ENCODE measurements around the gene IER5.

The IER5 gene

DNA sequence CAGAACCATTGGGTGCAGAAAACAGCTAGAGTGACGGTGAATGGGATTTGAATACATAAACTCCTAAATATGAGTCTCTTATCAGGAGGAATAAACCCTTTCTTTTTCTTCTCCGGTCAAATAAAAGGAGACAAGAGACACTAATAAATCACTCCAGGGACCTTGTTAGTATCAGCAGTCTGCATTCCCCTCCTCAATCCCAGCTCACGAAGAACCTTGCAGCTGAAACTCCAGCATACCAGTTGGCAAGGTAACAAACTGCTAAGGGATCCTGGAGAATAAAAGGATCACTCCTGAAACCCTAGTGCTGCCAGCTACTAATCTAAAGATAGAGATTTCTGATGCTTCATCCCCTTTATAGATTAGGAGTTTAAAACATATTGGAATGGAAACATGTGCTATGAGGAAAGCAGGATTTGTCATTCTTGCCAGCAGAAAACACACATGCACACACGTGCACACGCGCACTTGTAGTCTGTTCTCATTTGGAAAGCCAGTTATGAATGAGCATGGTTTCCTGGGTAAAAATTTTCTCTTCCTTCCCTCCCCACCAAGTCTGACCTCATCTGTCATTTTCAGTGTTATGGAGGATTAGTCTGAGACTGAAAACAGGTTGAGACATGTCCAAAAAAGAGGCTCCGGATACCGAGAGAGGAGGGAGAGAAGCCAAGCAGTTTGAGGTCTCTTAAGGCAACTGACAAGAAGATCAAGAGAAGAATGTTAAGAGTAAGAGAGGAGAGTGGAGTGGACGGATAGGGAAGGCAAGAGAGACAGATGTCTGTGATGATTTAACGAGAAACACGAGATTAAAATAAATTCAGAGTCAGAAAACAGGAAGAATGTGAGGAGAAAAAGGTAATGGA is 10.9 kb downstream of the IER5 start:
- DNase-seq (ENCODE audit: low spot score): no peak

DNA sequence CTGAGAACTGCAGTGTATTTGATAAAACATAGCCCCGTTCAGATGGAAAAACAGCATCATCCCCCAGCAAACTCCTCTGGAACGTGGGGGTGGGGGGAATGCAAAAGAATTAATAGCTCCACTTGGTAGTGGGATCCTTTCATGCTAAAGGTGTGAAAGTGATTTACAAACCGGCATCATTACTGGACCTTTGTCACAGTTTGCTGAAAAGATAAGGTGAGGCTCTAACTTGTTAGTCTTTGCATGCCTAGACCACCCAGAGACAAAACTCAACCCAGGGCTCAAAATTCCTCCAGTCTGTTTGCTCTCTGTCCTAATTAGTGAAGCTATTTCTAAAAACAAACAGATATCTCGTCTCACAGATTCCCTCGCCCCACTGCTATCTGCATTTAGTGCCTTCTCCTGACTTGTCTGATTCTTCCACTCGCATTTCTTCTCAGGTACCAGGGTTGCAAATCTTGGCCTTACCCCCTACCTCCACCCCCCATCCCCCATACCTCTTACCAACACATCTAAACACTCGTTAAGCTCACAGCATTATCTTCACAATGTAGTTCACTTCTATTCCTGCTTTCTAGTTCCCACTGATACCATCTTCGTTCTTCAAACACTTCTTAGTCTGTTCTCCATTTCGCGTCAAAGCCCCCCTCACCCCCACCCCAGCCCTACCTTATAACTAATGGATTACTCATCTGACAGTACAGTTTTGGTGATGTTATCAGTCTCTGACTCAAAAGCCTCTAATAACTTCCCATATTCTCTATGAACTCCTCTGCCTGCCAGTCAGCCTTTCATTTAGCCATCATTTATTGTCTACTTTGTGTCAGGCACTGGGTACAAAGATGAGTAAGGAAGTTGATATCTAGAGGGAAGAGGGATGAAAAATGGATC is 11.8 kb downstream of the IER5 start:
- DNase-seq (ENCODE audit: low spot score): no peak

DNA sequence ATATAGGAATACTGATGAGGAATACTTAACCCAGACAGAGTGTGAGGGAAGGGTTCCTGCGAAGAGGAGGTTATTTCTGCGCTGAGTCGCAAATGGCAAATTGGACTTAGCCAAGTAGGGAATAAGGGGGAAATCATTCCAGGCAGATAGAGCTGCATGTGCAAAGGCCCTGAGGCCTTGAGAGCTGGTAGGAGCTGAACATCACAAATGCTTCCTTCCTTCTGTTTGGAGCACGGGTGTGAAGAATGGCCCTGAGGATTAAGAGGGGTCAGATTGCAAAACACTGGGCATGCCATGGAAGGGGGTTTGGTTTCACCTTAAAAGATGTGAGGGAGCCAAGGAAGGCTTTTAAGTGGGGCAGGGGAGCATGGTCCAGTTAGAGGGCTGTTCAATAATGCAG is 12.4 kb downstream of the IER5 start:
- no peak for DNase-seq (ENCODE audit: low spot score)

DNA sequence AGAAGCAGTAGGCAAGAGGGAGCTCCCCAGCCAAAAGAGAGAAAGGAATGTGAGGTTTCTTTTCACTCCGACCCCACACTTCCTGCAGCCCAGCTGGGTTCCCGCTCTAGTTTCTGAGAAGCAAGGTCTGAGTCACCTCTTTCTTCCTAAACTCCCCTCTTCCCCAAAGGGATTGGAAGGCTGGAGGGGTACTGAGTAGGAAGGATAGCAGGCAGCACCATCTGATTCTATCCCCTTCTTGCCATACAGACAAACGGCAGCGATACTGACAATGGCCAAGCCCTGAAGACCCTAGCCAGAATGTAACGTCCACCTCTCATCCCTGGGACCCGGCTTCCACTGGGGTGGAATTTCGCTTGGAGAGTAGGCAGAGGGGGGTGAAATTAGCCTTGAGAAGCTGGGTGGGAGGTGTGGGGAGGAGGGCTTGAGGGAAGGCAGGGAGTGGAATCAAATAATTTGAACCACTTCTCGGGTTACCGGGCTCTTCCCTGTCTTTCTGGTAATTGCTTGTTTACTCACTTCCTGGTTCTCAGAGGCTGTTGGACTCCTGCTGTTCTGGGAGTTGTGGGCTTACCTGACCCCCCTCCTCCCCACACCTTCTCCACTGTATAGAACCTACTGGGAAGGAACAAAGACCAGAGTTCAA is 13.2 kb downstream of the IER5 start:
- no peak for DNase-seq (ENCODE audit: low spot score)

DNA sequence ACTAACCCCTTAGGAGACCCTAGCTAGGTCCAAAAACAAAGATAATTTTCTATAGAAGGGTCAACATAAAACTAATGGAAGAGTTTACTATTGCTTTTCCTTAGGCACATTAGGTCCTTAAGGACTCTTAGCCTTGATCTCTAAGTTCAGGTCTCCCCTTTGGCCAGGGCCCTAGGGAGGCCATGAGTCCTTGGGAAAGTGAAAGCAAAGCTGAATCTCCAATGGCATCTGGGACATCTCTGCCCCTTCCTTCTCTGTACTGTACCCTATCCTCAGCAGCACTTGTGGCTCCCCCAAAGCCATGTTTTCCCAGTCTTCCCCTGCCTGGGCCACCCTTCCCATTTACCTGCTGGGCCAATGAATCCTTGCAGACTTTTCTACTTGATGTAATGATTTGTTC is 14.3 kb downstream of the IER5 start:
- no peak for DNase-seq (ENCODE audit: low spot score)

DNA sequence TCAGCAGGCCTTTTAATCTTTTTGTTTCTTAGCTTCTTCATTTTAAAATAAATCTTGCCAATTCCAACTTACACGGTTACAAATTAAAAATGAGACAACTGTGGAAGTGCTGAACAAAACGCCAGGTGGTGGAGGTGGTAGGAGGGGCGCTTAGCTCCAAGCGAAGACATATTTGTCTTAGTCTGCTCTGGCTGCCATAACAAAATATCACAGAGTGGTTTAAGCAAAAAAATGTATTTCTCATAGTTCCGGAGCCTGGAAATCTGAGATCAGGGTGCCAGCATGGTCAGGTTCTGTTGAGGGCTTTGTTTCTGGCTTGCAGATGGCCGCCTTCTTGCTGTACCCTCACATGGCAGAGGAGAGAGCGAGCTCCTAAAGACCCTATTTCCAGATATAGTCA is 14.9 kb downstream of the IER5 start:
- no peak for DNase-seq (ENCODE audit: low spot score)

DNA sequence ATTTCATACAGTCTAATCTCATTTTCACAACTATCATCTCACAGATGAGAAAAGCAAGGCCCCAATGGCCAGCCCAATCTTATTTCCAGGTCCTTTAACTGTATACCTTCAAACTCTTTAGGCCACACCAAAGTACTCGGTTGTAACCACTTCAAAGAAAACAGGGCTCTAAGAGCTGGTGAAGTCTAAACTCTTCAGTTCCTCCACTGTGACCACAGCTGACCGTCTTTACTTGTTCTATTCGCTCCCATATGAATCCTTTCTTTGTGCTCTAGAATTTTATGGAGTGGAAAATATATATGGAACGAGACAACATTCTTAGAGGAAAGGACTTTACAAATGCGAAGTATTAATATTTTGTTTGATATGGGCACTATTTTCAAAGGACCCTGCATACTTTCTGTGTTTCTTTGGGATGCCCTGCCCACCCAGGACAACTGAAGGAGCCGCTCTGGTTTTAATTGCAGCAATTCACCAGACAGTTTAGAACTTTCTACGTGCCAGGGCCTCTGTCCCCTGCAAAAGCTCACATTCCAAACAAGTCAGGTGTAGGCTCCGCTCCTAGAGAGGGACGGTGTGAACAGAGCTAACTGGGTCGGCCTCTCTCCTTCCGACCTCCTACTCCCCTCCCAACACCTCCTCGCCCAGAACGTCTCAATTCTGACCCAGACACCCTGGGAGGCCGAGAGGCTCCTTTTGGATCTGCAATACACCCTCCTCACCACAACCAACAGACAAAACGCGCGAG is 15.7 kb downstream of the IER5 start:
- no peak for DNase-seq (ENCODE audit: low spot score)

DNA sequence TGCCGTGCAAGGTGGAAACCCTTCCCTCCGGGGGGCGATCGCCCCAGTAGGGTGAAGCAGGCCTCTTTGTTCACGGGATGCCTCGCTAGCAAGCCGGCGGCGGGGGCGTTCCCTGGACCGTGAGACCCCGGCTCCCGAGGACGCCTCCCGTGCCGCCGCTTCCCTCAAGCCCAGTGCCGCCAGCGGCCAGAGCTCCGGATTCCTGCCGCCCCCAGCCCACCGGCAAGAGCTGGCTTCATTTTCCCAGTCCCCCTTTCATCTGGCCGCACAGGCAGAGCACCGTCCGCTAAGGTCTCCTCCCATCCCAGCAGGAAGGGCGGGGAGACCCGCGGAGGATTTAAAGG is 16.3 kb downstream of the IER5 start:
- DNase-seq (ENCODE audit: low spot score): no peak

DNA sequence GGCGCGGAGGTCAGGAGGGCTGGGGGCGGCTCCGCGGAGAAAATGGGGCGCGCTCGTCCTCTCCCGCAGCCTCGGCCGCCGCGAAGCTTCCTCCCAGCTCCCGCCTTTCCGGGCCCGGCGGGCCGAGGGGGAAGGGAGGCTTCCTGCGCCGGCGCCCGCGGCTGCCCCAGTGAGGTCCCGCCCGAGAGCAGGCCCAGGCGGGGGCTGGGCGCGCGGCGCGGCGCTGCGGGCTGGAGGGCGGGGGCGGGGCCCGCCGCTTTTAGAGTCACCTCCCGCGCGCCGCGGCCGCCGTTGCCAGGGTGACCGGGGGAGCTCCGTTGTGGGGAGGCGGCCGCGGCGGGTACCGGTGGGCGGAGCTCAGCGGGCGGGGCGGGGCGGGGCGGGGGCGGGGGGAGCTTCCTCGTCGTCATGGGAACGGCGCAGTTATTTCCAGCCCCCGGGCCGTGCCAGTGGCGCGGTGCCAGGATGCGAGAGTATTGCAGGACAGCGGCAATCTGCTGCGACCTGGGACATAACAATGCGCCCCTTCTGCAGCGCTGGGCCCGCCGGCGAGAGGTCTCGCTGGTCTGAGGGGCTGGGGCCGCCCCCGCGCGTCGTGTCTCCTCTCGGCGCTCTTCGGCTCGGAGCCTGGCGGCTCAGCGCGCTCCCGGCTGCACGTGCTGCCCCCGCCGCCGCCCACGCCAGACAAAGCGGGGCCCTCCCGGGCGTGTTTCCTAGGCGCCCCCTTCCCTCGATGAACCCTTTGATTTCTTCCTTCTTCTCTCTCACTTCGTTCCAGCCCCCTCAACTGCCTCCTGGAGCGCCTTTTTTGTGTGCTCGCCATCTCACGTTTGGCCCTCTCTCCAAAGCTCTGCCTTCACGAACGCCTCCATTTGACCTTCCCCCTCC is 16.9 kb downstream of the IER5 start:
- peak; percentile 83 for DNase-seq (ENCODE audit: low spot score)

DNA sequence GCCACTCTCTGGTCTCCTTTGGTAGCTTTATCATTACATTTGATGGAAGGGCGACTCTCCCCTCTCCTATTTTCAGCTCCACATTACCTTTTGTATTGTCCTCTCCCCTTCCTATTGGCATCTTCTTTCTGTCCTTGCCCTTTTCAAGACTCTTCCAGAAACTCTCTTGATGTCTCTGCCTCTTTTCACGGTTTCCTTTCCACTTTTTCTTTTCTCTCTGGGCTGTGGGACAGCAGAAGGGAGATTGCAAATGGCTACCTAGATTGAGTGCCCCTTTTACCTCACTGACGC is 17.5 kb downstream of the IER5 start:
- no peak for DNase-seq (ENCODE audit: low spot score)

DNA sequence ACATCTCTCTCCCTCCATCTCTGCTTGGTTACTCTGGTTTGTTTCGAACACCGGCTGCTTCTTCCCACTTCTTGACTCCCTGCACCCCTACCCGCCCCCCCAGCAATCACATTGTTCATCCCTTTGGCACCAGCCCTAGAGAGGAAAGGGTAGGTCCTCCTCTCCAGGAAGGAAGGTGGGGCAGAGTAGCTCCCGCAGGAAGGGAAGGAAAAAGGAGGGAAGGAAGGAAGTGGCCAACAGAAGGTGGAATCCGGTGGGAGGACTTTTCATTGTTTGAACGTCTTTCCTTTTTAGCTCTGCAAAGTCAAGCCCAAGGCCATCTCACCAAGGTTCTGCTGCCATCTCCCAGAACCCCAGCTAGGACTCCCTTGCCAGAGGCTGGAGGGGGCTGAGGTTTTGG is 18.0 kb downstream of the IER5 start:
- DNase-seq (ENCODE audit: low spot score): no peak

DNA sequence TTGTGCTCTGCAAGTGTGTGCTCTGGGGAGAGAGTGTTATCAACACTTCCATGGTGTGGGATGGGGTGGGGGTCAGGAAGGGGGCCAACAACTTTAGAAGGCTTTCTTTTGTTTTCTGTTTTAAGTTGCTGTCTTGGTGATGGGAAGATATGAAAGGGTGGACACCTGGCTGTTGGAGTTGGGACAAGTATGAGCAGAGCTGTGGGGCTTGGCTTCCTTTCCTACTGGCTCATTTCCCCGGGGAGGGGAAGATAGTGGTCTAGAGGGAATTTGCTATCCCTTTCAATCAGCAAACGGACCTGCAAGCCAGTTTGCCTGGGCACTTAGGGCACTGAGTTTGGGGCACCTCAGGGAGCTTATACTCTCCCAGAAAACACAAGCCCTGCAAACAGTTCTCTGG is 19.2 kb downstream of the IER5 start:
- no peak for DNase-seq (ENCODE audit: low spot score)

DNA sequence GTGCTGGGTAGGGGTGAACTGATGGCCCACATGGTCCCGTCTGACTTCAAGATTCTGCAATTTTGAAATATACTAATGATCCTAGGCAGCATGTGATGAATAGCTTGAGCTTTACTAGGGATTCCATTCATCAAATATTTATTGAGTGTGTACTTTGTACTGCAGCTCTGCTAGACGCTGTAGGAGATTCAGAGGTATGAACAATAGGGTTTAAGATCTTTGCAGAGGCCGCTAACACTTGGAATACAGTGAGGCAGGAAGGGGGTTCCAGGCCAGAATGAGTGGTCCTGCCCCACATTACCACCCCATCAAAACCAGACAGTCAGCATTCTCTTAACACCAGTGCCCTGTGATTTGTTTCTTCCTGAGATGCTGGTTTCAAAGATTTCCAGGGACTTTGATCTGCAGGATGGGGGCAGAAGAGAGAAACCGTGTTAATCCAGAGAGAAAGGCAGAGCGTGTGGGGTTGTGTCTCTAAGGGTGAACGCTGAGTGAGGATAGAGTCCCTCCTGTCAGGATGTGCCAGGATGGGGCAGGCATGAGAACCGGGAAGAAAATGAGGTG is 19.9 kb downstream of the IER5 start:
- DNase-seq (ENCODE audit: low spot score): no peak

DNA sequence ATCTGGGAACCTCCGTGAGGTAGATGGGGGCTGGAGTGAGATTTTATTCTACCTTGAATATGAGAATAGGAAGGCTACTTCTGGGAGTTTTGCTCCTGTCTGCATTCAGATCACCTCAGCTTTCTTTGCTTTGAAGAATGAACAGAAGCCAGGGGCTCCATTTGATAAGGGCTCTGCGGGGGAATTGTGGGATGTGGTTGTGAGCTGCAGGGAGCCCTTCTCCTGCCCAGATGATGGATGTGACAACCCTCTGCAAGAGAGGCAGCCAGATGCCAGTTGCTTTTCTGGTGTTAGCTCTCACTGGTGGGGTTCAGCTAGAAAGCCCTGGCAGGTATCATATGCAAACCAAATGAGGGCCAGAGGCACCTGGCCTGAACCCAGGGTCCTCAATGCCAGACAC is 21.5 kb downstream of the IER5 start:
- no peak for DNase-seq (ENCODE audit: low spot score)

DNA sequence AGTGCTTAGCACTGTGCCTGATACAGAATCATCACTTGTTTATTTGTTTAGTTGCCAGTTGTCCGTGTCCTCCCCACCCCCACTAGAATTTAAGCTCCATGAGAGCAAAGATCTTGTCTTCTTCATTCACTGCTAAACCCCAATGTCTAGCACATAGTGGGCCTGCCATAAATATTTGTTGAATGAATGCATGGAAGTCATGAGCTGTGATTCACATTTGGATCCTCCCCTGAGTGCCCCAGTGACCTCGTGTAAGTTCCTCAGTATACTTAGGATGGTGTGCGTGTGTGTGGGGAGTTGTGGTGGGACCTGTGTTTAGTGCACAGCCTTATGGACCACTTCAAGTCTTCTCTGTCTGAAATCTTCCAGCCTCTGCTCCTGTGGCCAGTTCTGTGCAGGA is 23.1 kb downstream of the IER5 start:
- no peak for DNase-seq (ENCODE audit: low spot score)

DNA sequence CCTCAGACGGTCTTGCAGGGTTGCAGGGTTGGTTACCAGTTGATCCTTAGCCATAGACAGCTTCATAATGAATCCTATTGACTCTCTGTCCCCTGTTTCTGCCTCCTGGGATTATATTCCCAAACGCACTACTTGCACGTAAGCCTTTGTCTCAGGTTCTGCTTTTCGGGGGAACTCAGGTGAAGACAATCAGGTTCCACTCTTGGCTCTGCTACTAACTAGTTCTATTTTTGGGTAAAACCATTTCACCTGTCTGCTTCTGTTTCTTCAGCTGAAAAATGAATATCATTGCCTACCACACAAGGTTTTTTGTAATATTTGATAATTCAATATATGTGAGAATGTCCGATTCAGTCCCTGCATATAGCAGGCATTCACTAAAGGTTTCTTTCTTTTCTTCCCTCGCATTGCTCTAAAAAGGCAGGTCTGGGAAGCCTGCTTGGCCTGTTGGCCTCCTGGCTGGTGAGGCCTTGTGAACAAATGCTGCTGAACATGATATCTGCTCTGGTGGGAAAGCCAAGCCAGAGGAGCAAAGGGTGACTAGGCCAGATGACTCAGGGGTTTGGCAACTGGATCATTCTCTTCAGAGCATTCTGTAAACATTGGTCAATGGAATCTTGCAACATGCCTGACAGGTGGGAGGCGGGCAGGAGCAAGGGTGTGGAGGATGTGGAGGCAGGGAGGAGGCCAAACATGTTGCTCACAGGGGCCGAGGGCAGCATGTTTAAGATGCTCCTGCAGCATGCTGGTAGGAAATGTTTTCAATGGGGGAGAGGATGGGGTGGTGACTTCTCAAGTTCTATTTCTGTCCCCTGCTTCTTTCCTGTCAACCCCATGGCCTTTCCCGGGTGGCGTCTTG is 23.8 kb downstream of the IER5 start:
- no peak for DNase-seq (ENCODE audit: low spot score)

DNA sequence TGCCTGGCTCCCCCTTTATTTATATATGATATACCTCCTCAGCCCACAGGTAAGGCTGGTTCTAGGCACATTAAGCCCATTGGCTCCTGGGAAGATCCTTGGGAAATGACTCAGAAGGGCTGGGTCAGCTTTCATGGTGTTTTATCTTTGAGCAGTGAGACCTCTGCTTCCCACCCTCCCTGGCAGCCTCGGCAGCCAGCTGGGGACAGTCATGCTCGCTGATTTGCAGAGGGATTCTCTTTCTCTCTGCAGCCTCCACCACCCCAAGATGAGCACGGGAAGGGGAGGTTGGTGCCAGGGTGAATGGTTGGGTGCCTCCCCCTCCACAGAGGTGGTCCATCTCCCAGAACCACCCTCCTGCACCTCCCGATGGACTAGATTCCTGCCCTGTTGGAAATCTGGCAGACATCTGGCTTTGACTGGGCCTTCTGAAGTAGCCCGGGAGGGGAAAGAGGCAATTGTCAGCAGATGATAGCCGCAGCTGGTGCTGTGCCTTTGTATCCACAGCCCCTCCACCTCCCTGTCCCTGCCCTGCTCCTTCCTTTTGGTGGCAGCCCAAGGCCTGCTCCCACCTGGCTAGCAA is 24.6 kb downstream of the IER5 start:
- DNase-seq (ENCODE audit: low spot score): no peak

DNA sequence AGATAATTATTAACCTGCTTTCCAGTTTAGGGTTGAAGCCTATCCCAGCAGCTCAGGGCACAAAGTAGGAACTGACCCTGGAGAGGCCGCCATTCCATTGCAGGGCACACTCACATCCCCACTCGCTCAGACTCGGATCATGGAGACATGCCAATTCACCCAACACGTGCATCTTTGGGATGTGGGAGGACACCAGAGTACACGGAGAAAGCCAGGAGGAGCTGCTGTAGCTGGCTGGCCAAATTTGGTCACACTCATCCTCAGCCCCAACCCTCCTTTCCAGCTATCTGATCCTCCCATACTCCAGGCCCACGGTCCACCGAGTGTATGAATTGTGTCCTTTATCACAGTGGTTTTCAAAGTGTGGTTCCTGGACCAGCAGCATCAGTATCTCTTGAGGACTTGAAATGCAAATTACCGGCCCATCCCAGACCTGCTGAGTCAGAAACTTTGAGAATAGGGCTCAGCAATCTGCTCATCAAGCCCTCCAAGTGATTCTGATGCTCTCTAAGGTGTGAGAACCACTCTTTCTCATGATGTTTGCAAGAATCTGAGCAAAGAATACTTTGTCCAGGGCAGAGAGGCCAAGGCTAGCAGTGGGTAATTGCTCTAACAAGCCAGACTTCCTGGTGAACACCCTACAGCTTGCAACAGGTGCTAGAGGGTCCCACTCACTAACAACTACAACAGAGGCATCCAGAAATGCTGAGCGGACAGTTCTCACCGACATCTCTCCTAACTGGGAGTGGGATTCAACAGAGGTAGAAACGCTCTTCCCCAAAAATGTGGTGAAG is 26.3 kb downstream of the IER5 start:
- DNase-seq (ENCODE audit: low spot score): no peak

DNA sequence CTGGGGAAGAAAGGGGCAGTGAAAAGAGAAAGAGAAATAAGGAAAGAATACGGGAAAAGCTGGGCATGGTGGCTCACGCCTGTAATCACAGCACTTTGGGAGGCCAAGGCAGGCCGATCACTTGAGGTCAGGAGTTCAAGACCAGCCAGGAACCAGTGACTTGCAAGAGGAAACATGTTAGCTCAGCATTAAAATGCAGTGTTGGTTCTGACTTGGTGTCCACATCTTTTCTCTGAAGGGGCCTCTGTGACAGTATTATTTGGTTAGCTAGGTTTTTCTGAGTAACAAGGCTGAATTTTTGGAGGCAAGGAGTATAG is 26.8 kb downstream of the IER5 start:
- no peak for DNase-seq (ENCODE audit: low spot score)
